K562 (cell line): ENCODE results near the gene KLHDC10. TPM values are rescaled to one million over a fixed set of nuclear protein-coding genes. Genes with fewer than 3 reads are reported as not detected.

ENCODE experiments used
- ATAC-seq: fragments of 200-7000 bp; cut with Tn5 transposase; 3 replicates; pipeline ENCODE4 v1.9.1; 2020; ENCODE audit warnings: moderate library complexity
- BruUV-seq: library from RNA; stranded (reverse); fragments of 400-500 nt; replicated peaks from 2 replicates; lab custom pipeline; 2021; lab: Mats Ljungman, UMichigan
- CTCF ChIA-PET: fragments of 300-600 bp; formaldehyde crosslinking; extraction: SDS; loops from one replicate; lab custom pipeline; 2021; ENCODE audit warnings: low intra/inter-chr PET ratio; lab: Yijun Ruan, JAX
- POLR2A ChIA-PET: fragments of 300-600, 350-650 bp; sonication (Branson Sonifier 250); formaldehyde crosslinking; extraction: SDS; loops from one replicate; lab custom pipeline; 2021; ENCODE audit warnings: antibody characterized with exemption, inconsistent platforms; lab: Yijun Ruan, JAX
- DNase-seq, 4 experiments: peaks; one replicate each; pipeline versions ENCODE4 v3.0.0 to v3.0.0-alpha.2; 2011 to 2018; ENCODE audit warnings: low spot score in 3 of 4, mixed read lengths in 3 of 4; ENCODE audit errors: extremely low read depth in 1 of 4
- FAIRE-seq: peaks from 2 replicates; lab custom pipeline; 2011; peaks lifted over from hg19 to GRCh38; lab: Jason Lieb, UNC
- H2AFZ ChIP-seq: 2 replicates; pipeline ENCODE4 v1.6.0; 2011; ENCODE audit warnings: low read depth, low read length, control low read depth, inconsistent platforms
- H3K27ac ChIP-seq: fragments of 200-600 bp; 3 replicates; pipeline ENCODE4 v1.8.0; 2011; ENCODE audit warnings: low read depth, mild to moderate bottlenecking, control low read depth, inconsistent platforms, low read length, moderate library complexity, mixed read lengths; ENCODE audit errors: extremely low read depth
- H3K27me3 ChIP-seq, 2 experiments: fragments of 300-600 bp in 1 of 2; 2 replicates in 1 of 2; 3 replicates in 1 of 2; pipeline versions ENCODE4 v1.6.0 to v1.8.0; 2011; ENCODE audit warnings: inconsistent platforms in 2 of 2, low read length in 2 of 2, mild to moderate bottlenecking in 1 of 2, mixed read lengths in 1 of 2, moderate library complexity in 1 of 2; ENCODE audit not compliant: control insufficient read depth in 2 of 2, insufficient read depth in 2 of 2
- H3K36me3 ChIP-seq: fragments of 300-600 bp; 3 replicates; pipeline ENCODE4 v1.8.0; 2011; ENCODE audit warnings: mild to moderate bottlenecking, low read length, inconsistent platforms; ENCODE audit not compliant: control insufficient read depth, insufficient read depth
- H3K4me1 ChIP-seq, 2 experiments: fragments of 200-600 bp in 1 of 2; replicated peaks in 1 of 2; 2 replicates in 1 of 2; 3 replicates in 1 of 2; pipeline versions ENCODE4 v1.5.1 to v1.8.0; 2011; ENCODE audit warnings: inconsistent platforms in 2 of 2, low read length in 2 of 2, mild to moderate bottlenecking in 1 of 2, mixed read lengths in 1 of 2, moderate library complexity in 1 of 2; ENCODE audit not compliant: control insufficient read depth in 2 of 2, insufficient read depth in 2 of 2
- H3K4me2 ChIP-seq: 2 replicates; pipeline ENCODE4 v1.6.1; 2011; ENCODE audit warnings: low read length, control low read depth, inconsistent platforms, mixed read lengths; ENCODE audit not compliant: insufficient read depth
- H3K4me3 ChIP-seq: fragments of 200-600 bp; sonication (generic), shearing (Covaris generic); 2 replicates; pipeline ENCODE4 v1.5.1; 2016; ENCODE audit warnings: control low read depth, inconsistent platforms
- H3K79me2 ChIP-seq: fragments of 200-600 bp; 3 replicates; pipeline ENCODE4 v1.8.0; 2011; ENCODE audit warnings: low read length, inconsistent platforms; ENCODE audit not compliant: control insufficient read depth, insufficient read depth
- H3K9ac ChIP-seq, 2 experiments: 2 replicates each; pipeline versions ENCODE4 v1.6.0 to v1.6.1; 2011; ENCODE audit warnings: low read depth in 2 of 2, low read length in 2 of 2, control low read depth in 1 of 2, inconsistent platforms in 1 of 2, mild to moderate bottlenecking in 1 of 2, mixed read lengths in 1 of 2; ENCODE audit not compliant: insufficient read depth in 1 of 2
- H3K9me1 ChIP-seq: one replicate; pipeline ENCODE4 v1.6.0; 2011; ENCODE audit warnings: inconsistent platforms, mild to moderate bottlenecking, low read length, moderate library complexity; ENCODE audit not compliant: control insufficient read depth, insufficient read depth
- H3K9me3 ChIP-seq: replicated peaks from 2 replicates; pipeline ENCODE4 v1.5.1; 2011; ENCODE audit warnings: low read depth, low read length, inconsistent platforms; ENCODE audit not compliant: control insufficient read depth, insufficient read depth
- H4K20me1 ChIP-seq: replicated peaks from 2 replicates; pipeline ENCODE4 v1.6.1; 2011; ENCODE audit warnings: low read length, inconsistent platforms, mixed read lengths; ENCODE audit not compliant: control insufficient read depth, insufficient read depth
- RREB1 ChIP-seq: fragments of 250-450 bp; sonication (Bioruptor Pico); IDR thresholded peaks from 2 replicates; pipeline ENCODE4 v1.4.0; 2020
- STAT6 ChIP-seq: sonication (generic); formaldehyde crosslinking; IDR thresholded peaks from 2 replicates; pipeline ENCODE4 v1.8.1; 2023; ENCODE audit warnings: mild to moderate bottlenecking, missing genetic modification reagents
- WHSC1 ChIP-seq: IDR thresholded peaks from one replicate; pipeline ENCODE4 v1.6.1; 2012; ENCODE audit warnings: low read length, control low read depth, inconsistent platforms
- ZBTB11 ChIP-seq, 3 experiments: fragments of 200-800 bp in 1 of 3; fragments of 250-450 bp in 1 of 3; fragments of 450-650 bp in 1 of 3; sonication (Bioruptor Pico) in 1 of 3; sonication (Bioruptor generic) in 1 of 3; formaldehyde crosslinking in 1 of 3; IDR thresholded peaks; 2 replicates each; pipeline versions ENCODE4 v1.6.1 to v1.8.0; 2016 to 2022; ENCODE audit warnings: mild to moderate bottlenecking in 2 of 3, missing genetic modification characterization in 2 of 3, missing compliant biosample characterization in 1 of 3, moderate library complexity in 1 of 3
- ZKSCAN8 ChIP-seq: fragments of 200-800 bp; sonication (Bioruptor generic); IDR thresholded peaks from 2 replicates; pipeline ENCODE4 v1.6.1; 2016; ENCODE audit warnings: missing genetic modification characterization, missing compliant biosample characterization
- ZNF445 ChIP-seq: fragments of 250-450 bp; sonication (Bioruptor Pico); IDR thresholded peaks from 2 replicates; pipeline ENCODE4 v1.4.0; 2020; ENCODE audit warnings: low read depth, mild to moderate bottlenecking, moderate library complexity
- WGBS: fragments of 100-300 bp; shearing (Covaris generic); methylation state at CpG from one replicate; pipeline ENCODE4 v1.1.6; 2016; ENCODE audit warnings: low coverage, mixed read lengths; ENCODE audit not compliant: insufficient coverage; ENCODE audit errors: missing lambda C conversion rate; 5-methylcytosine and 5-hydroxymethylcytosine counted together
- in situ Hi-C: fragments of 300-500 bp; cut with MboI; formaldehyde crosslinking; loops from 4 replicates; pipeline ENCODE4 v1.15.0; 2018; ENCODE audit warnings: inconsistent platforms, mixed read lengths
- intact Hi-C: fragments of 100-400 bp; cut with micrococcal nuclease; formaldehyde crosslinking; loops from 2 replicates; pipeline ENCODE4 v1.14.2; 2022
- polyA plus RNA-seq, 8 experiments: library from polyadenylated mRNA; depleted of rRNA in 4 of 8; stranded (reverse) in 5 of 8; unstranded in 3 of 8; fragments of >200 nt; fragmentation: Nextera tagmentation in 2 of 8; fragmentation: Illumina TruSeq in 1 of 8; extraction: Ambion mirVana in 2 of 8; extraction: Trizol in 1 of 8; gene quantifications; 2 replicates each; pipeline versions ENCODE4 v1.2.1 to v1.2.3, GENCODE V29; 2011 to 2014; ENCODE audit warnings: inconsistent platforms in 1 of 8, missing spikeins in 1 of 8
- total RNA-seq, 7 experiments: library from RNA; depleted of rRNA in 6 of 7; stranded (reverse); fragments of >200 nt in 6 of 7; fragmentation: Illumina TruSeq in 2 of 7; extraction: Trizol in 2 of 7; gene quantifications; 2 replicates each; pipeline versions ENCODE4 v1.2.1 to v1.2.3, GENCODE V29; 2011 to 2021; ENCODE audit warnings: low replicate concordance in 1 of 7

Gene KLHDC10
- total and polyA plus RNA-seq, 9 of the 15 experiments (the other 6 are each of a cell fraction or from before 2014, with no cell fraction given), result 9.8 to 80.5 (median 31.4) TPM

- ATAC-seq (no peak), DNase-seq (peak in 1 of 4 experiments; percentile 21), FAIRE-seq (no peak)
- BruUV-seq, result no TSS peak
- Histone ChIP-seq H3K79me2 (peaks cover 39% of the 10 kb centered on the region; the same call in 2 of the 3 replicates), H2AFZ (no peak overlapping the region; the same call in 1 of the 2 replicates), H3K9me1 (no peaks in the 10 kb centered on the region), H3K27ac (peak overlapping the region; percentile 89), H3K36me3 (peaks cover 79% of the 10 kb centered on the region), H4K20me1 (no peaks in the 10 kb centered on the region), H3K9me3 (no peaks in the 10 kb centered on the region), H3K4me3 (no peak overlapping the region), H3K9ac (peak overlapping the region in 1 of 2 experiments; percentile 59; a peak in 2 of 4 replicates), H3K27me3 (no peaks in the 10 kb centered on the region), H3K4me2 (no peak overlapping the region), H3K4me1 (peaks cover 36 to 75% of the 10 kb centered on the region in 2 experiments)
- POLR2A ChIA-PET, result interaction anchor here (0.6 to 5.5 kb wide), 6 partner anchors 16 to 387 kb away, joined by 3 to 48 read pairs (median 4); partner anchors contain the start of gene TMEM209
- CTCF ChIA-PET, result interaction anchor here (0.6 kb wide), 2 partner anchors 108 to 805 kb away, joined by 3 to 4 read pairs; no protein-coding TSS in a partner anchor
- in situ Hi-C loops (no loop called here), intact Hi-C loops (loop anchor here (1.0 kb wide), 1 partner anchor 64 kb away; the partner anchor contains the start of gene KLHDC10)
- 63% methylated on average over 7 of the region's 7 CpGs for WGBS
- TF ChIP-seq ZBTB11 (CRISPR knock-in tag; IDR thresholded peaks at IDR 0.05), result peak in 1 of 3 experiments; percentile 6; a peak in 1 of 6 replicates
- peak; percentile 94 for TF ChIP-seq WHSC1
- TF ChIP-seq RREB1, result no peak
- no peak for TF ChIP-seq ZNF445
- no peak for TF ChIP-seq STAT6 (CRISPR knock-in tag)
- TF ChIP-seq ZKSCAN8 (CRISPR knock-in tag), result 0 out of 2 replicates have a peak, but pooled peaks have one; percentile 9
These were observed 64.4 kb downstream of the KLHDC10 start for GRCh38 chr7:130134726-130135125.
